ENCODE results near the gene DDX19B.

DNA sequence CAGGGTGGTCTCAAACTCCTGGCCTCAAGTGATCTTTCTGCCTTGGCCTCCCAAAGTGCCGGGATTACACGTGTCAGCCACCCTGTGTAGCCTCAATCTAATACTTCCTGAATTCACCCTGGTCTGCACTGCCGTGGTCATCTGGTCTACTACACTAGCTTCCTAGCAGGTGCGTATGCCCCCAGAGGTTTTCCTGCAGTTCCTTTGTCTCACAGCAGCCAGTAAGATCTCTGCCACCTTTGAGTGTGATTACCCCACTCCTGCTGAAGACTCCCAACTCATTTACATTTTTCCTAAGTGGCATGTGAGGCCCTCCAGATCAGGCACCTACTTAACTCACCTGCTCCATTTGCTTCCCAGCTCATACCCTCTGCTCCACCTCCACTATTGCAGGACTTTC lies 42.6 kb downstream of the DDX19B start:
- TF ChIP-seq, protein P1, sequence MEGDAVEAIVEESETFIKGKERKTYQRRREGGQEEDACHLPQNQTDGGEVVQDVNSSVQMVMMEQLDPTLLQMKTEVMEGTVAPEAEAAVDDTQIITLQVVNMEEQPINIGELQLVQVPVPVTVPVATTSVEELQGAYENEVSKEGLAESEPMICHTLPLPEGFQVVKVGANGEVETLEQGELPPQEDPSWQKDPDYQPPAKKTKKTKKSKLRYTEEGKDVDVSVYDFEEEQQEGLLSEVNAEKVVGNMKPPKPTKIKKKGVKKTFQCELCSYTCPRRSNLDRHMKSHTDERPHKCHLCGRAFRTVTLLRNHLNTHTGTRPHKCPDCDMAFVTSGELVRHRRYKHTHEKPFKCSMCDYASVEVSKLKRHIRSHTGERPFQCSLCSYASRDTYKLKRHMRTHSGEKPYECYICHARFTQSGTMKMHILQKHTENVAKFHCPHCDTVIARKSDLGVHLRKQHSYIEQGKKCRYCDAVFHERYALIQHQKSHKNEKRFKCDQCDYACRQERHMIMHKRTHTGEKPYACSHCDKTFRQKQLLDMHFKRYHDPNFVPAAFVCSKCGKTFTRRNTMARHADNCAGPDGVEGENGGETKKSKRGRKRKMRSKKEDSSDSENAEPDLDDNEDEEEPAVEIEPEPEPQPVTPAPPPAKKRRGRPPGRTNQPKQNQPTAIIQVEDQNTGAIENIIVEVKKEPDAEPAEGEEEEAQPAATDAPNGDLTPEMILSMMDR (IDR thresholded peaks at IDR 0.05; ENCODE audit: insufficient read depth, low read depth, low read length), result no peak
- no peak for TF ChIP-seq EZH2 (IDR thresholded peaks at IDR 0.05; ENCODE audit: insufficient read depth, low read length)

All from astrocyte (in vitro differentiated cells and primary cell).